ENCODE measurements around the gene PARP2. TPM values are rescaled to one million over a fixed set of nuclear protein-coding genes. Genes with fewer than 3 reads are reported as not detected.

Gene PARP2
- total and polyA plus RNA-seq, 9 of the 15 experiments (the other 6 are each of a cell fraction or from before 2014, with no cell fraction given), result 19.7 to 50.5 (median 29.9) TPM

- BruUV-seq (replicated peaks), result no TSS peak
- no peak for FAIRE-seq
Measured at GRCh38 chr14:20384321-20384720, 40.9 kb downstream of the PARP2 start.

GRCh38 chr14:20384886-20385285 lies 41.5 kb downstream of the PARP2 start:
- intact Hi-C loops (cut with micrococcal nuclease), result no loop called here
- Histone ChIP-seq H3K27ac (ENCODE audit: extremely low read depth, low read depth, low read length) (no peak overlapping the region), H3K27me3 (ENCODE audit: control insufficient read depth in 2 of 2, insufficient read depth in 2 of 2, low read length in 2 of 2) (no peaks in the 10 kb centered on the region), H3K4me1 (replicated peaks in 1 of 2; ENCODE audit: control insufficient read depth in 2 of 2, insufficient read depth in 2 of 2, low read length in 2 of 2) (no peaks in the 10 kb centered on the region), H3K9me1 (ENCODE audit: control insufficient read depth, insufficient read depth, low read length) (no peaks in the 10 kb centered on the region), H3K9ac (ENCODE audit: insufficient read depth in 1 of 2, low read depth in 2 of 2, low read length in 2 of 2) (no peak overlapping the region), H3K9me3 (replicated peaks; ENCODE audit: control insufficient read depth, insufficient read depth, low read depth, low read length) (no peaks in the 10 kb centered on the region), H3K4me3 (no peak overlapping the region), H3K79me2 (ENCODE audit: control insufficient read depth, insufficient read depth, low read length) (no peaks in the 10 kb centered on the region), H3K4me2 (ENCODE audit: insufficient read depth, low read length) (no peak overlapping the region), H4K20me1 (replicated peaks; ENCODE audit: control insufficient read depth, insufficient read depth, low read length) (no peaks in the 10 kb centered on the region), H3K36me3 (ENCODE audit: control insufficient read depth, insufficient read depth, low read length) (peaks cover 38% of the 10 kb centered on the region; the same call in 1 of the 3 replicates), H2AFZ (ENCODE audit: low read depth, low read length) (no peak overlapping the region)
- in situ Hi-C loops (cut with MboI), result no loop called here
- ATAC-seq (no peak), DNase-seq (ENCODE audit: extremely low read depth in 1 of 4, low spot score in 3 of 4) (no peak), FAIRE-seq (no peak)
- 86% methylated on average over 5 of the region's 5 CpGs for WGBS (ENCODE audit: insufficient coverage, low coverage, missing lambda C conversion rate)
- ChIA-PET POLR2A (interaction anchor here (0.6 kb wide), 2 partner anchors 10 kb away, joined by 3 read pairs; no protein-coding TSS in a partner anchor), CTCF (ENCODE audit: low intra/inter-chr PET ratio) (no interaction called here)
- BruUV-seq (replicated peaks), result no TSS peak
- TF ChIP-seq ZNF586 (CRISPR knock-in tag; conservative IDR thresholded peaks at IDR 0.05) (no peak), NR2C2 (CRISPR knock-in tag; IDR thresholded peaks at IDR 0.05) (no peak), NR2C2 (tag; IDR thresholded peaks at IDR 0.05) (no peak)

More at GRCh38 chr14:20384321-20384720, 40.9 kb downstream of the PARP2 start:
- Histone ChIP-seq H3K79me2 (ENCODE audit: control insufficient read depth, insufficient read depth, low read length) (no peaks in the 10 kb centered on the region), H3K27ac (ENCODE audit: extremely low read depth, low read depth, low read length) (no peak overlapping the region), H3K4me2 (ENCODE audit: insufficient read depth, low read length) (no peak overlapping the region), H2AFZ (ENCODE audit: low read depth, low read length) (no peak overlapping the region), H3K27me3 (ENCODE audit: control insufficient read depth in 2 of 2, insufficient read depth in 2 of 2, low read length in 2 of 2) (no peaks in the 10 kb centered on the region), H3K4me1 (replicated peaks in 1 of 2; ENCODE audit: control insufficient read depth in 2 of 2, insufficient read depth in 2 of 2, low read length in 2 of 2) (no peaks in the 10 kb centered on the region), H3K9ac (ENCODE audit: insufficient read depth in 1 of 2, low read depth in 2 of 2, low read length in 2 of 2) (no peak overlapping the region), H3K9me3 (replicated peaks; ENCODE audit: control insufficient read depth, insufficient read depth, low read depth, low read length) (no peaks in the 10 kb centered on the region), H3K4me3 (no peak overlapping the region), H3K9me1 (ENCODE audit: control insufficient read depth, insufficient read depth, low read length) (no peaks in the 10 kb centered on the region), H3K36me3 (ENCODE audit: control insufficient read depth, insufficient read depth, low read length) (peaks cover 40% of the 10 kb centered on the region; the same call in 1 of the 3 replicates), H4K20me1 (replicated peaks; ENCODE audit: control insufficient read depth, insufficient read depth, low read length) (no peaks in the 10 kb centered on the region)
- WGBS (ENCODE audit: insufficient coverage, low coverage, missing lambda C conversion rate), result 82% methylated on average over 3 of the region's 7 CpGs
- no peak for DNase-seq (ENCODE audit: extremely low read depth in 1 of 4, low spot score in 3 of 4)
- intact Hi-C loops (cut with micrococcal nuclease), result no loop called here
- TF ChIP-seq ZNF23 (CRISPR knock-in tag; IDR thresholded peaks at IDR 0.05), result no peak
- in situ Hi-C loops (cut with MboI), result no loop called here
- CTCF ChIA-PET (ENCODE audit: low intra/inter-chr PET ratio), result no interaction called here
- POLR2A ChIA-PET, result interaction anchor here (0.6 kb wide), 1 partner anchor 9 kb away, joined by 3 read pairs; no protein-coding TSS in a partner anchor
- ATAC-seq, result no peak

Measured in K562 (cell line).